HG02884 (cell line): ENCODE measurements around the gene FANCC.

Experiments
- ATAC-seq: cut with Tn5 transposase; IDR thresholded peaks from one replicate; pipeline ENCODE4 v1.9.1; 2021; ENCODE audit warnings: mild to moderate bottlenecking, moderate library complexity; ENCODE audit not compliant: unreplicated experiment

Gene FANCC

GRCh38 chr9:95053611-95054570 is 263.6 kb downstream of the FANCC start:
- ATAC-seq, result no peak

GRCh38 chr9:95049761-95050160 is 267.7 kb downstream of the FANCC start:
- ATAC-seq, result no peak
